HepG2 (cell line): Measurements from ENCODE around the gene PLAGL2. TPM values are rescaled to one million over a fixed set of nuclear protein-coding genes. Genes with fewer than 3 reads are reported as not detected.

Source experiments
- ATAC-seq: fragments of 200-7000 bp; cut with Tn5 transposase; 3 replicates; pipeline ENCODE4 v1.9.1; 2020; ENCODE audit warnings: mild to moderate bottlenecking, moderate library complexity
- BruUV-seq: library from RNA; stranded (reverse); fragments of 400-500 nt; replicated peaks from 2 replicates; lab custom pipeline; 2021; lab: Mats Ljungman, UMichigan
- CTCF ChIA-PET: fragments of 300-600 bp; formaldehyde crosslinking; extraction: SDS; loops from one replicate; lab custom pipeline; 2021; ENCODE audit warnings: low total read pairs, inconsistent platforms, low intra/inter-chr PET ratio; lab: Yijun Ruan, JAX
- POLR2A ChIA-PET: fragments of 350-600 bp; sonication (Branson Sonifier 250); formaldehyde crosslinking; loops from one replicate; lab custom pipeline; 2020; ENCODE audit warnings: antibody characterized with exemption, inconsistent platforms; lab: Yijun Ruan, JAX
- DNase-seq: peaks from one replicate; pipeline ENCODE4 v3.0.0-alpha.2; 2015; ENCODE audit warnings: low spot score
- FAIRE-seq: peaks from 3 replicates; lab custom pipeline; 2011; peaks lifted over from hg19 to GRCh38; lab: Jason Lieb, UNC
- H2AFZ ChIP-seq: one replicate; pipeline ENCODE4 v1.6.1; 2011; ENCODE audit warnings: low read length, inconsistent platforms
- H3K27ac ChIP-seq: fragments of 300-600 bp; 3 replicates; pipeline ENCODE4 v1.8.0; 2011; ENCODE audit warnings: mixed run types, mild to moderate bottlenecking, mixed read lengths, low read length, inconsistent platforms; ENCODE audit not compliant: insufficient read depth; ENCODE audit errors: extremely low read length
- H3K27me3 ChIP-seq, 2 experiments: fragments of 200-600 bp in 1 of 2; 2 replicates in 1 of 2; 3 replicates in 1 of 2; pipeline versions ENCODE4 v1.6.0 to v1.8.0; 2011; ENCODE audit warnings: low read length in 2 of 2, mild to moderate bottlenecking in 2 of 2, moderate library complexity in 2 of 2, inconsistent platforms in 1 of 2; ENCODE audit not compliant: insufficient read depth in 2 of 2, control insufficient read depth in 1 of 2
- H3K36me3 ChIP-seq, 2 experiments: fragments of 200-600 bp in 1 of 2; replicated peaks in 1 of 2; 2 replicates in 1 of 2; 3 replicates in 1 of 2; pipeline versions ENCODE4 v1.5.1 to v1.8.0; 2011; ENCODE audit warnings: low read length in 2 of 2, inconsistent platforms in 1 of 2; ENCODE audit not compliant: insufficient read depth in 2 of 2, control insufficient read depth in 1 of 2
- H3K4me1 ChIP-seq: 2 replicates; pipeline ENCODE4 v1.5.1; 2012; ENCODE audit warnings: low read length, inconsistent platforms; ENCODE audit not compliant: insufficient read depth
- H3K4me2 ChIP-seq: 2 replicates; pipeline ENCODE4 v1.6.0; 2011; ENCODE audit warnings: low read depth, low read length, inconsistent platforms
- H3K4me3 ChIP-seq, 3 experiments: fragments of 200-600 bp in 1 of 3; sonication (generic), shearing (Covaris generic) in 1 of 3; replicated peaks in 1 of 3; 2 replicates each; pipeline ENCODE4 v1.5.1; 2011 to 2016; ENCODE audit warnings: low read length in 3 of 3, inconsistent platforms in 2 of 3, low read depth in 2 of 3, mild to moderate bottlenecking in 2 of 3, control low read depth in 1 of 3, mixed read lengths in 1 of 3; ENCODE audit not compliant: insufficient read depth in 1 of 3
- H3K79me2 ChIP-seq: one replicate; pipeline ENCODE4 v1.6.1; 2011; ENCODE audit warnings: low read length, inconsistent platforms; ENCODE audit not compliant: insufficient read depth
- H3K9ac ChIP-seq: 2 replicates; pipeline ENCODE4 v1.6.0; 2011; ENCODE audit warnings: mild to moderate bottlenecking, low read depth, low read length, inconsistent platforms; ENCODE audit not compliant: insufficient read depth
- H3K9me3 ChIP-seq: 2 replicates; pipeline ENCODE4 v1.5.1; 2012; ENCODE audit warnings: mild to moderate bottlenecking, low read length
- H4K20me1 ChIP-seq: 2 replicates; pipeline ENCODE4 v1.6.0; 2011; ENCODE audit warnings: inconsistent platforms, mild to moderate bottlenecking, low read length, moderate library complexity; ENCODE audit not compliant: insufficient read depth
- HNRNPK ChIP-seq: fragments of 200-400 bp; formaldehyde crosslinking; IDR thresholded peaks from 2 replicates; pipeline ENCODE4 v1.6.1; 2018; ENCODE audit warnings: low read length, low read depth, moderate library complexity, mild to moderate bottlenecking; ENCODE audit not compliant: poor library complexity, severe bottlenecking
- PCBP2 ChIP-seq: fragments of 200-400 bp; formaldehyde crosslinking; optimal IDR thresholded peaks from 2 replicates; pipeline ENCODE3; 2018; ENCODE audit warnings: low read length, low read depth; ENCODE audit not compliant: poor library complexity, severe bottlenecking
- ZHX2 ChIP-seq, 2 experiments: sonication (generic) in 1 of 2; formaldehyde crosslinking in 1 of 2; IDR thresholded peaks; 2 replicates each; pipeline versions ENCODE4 v1.6.1 to v1.9.0; 2014 to 2022; ENCODE audit warnings: antibody characterized with exemption in 1 of 2, borderline replicate concordance in 1 of 2, inconsistent platforms in 1 of 2, low read depth in 1 of 2, missing genetic modification reagents in 1 of 2
- WGBS: methylation state at CpG from one replicate; pipeline ENCODE4 v1.1.6; 2017; ENCODE audit warnings: low lambda C conversion rate; 5-methylcytosine and 5-hydroxymethylcytosine counted together
- in situ Hi-C: cut with HindIII; loops from 2 replicates; pipeline ENCODE4 v1.10.0; 2017; ENCODE audit warnings: low pct_unique_long_range_greater_than_20kb; ENCODE audit not compliant: extremely low pct_ligation_motif_present
- intact Hi-C: fragments of 100-400 bp; cut with micrococcal nuclease; formaldehyde crosslinking; loops from one replicate; pipeline ENCODE4 v1.10.0; 2022; ENCODE audit not compliant: unreplicated experiment
- polyA plus RNA-seq, 8 experiments: library from polyadenylated mRNA; depleted of rRNA in 3 of 8; stranded (reverse) in 7 of 8; unstranded in 1 of 8; fragments of >200 nt; fragmentation: Illumina TruSeq in 4 of 8; extraction: Trizol in 4 of 8; gene quantifications; 2 replicates each; pipeline versions ENCODE4 v1.2.1 to v1.2.3, GENCODE V29; 2011 to 2016; ENCODE audit warnings: low read depth in 4 of 8, missing spikeins in 1 of 8, mixed read lengths in 1 of 8; ENCODE audit not compliant: insufficient read depth in 1 of 8
- total RNA-seq, 5 experiments: library from RNA; depleted of rRNA; stranded (reverse); fragments of >200 nt; fragmentation: Illumina TruSeq; extraction: Trizol; gene quantifications; 2 replicates each; pipeline ENCODE4 v1.2.3, GENCODE V29; 2016; ENCODE audit warnings: low read depth in 1 of 5

Gene PLAGL2
- total and polyA plus RNA-seq, 2 of the 13 experiments (the other 11 are each of a cell fraction or from before 2014, with no cell fraction given) = 15.2 to 15.3 TPM

- Histone ChIP-seq H3K9me3 (no peaks in the 10 kb centered on the region), H3K4me1 (peaks cover 9% of the 10 kb centered on the region; the same call in 1 of the 2 replicates), H3K9ac (no peak overlapping the region), H3K36me3 (peaks cover 60 to 91% of the 10 kb centered on the region in 2 experiments), H3K4me2 (no peak overlapping the region), H4K20me1 (no peaks in the 10 kb centered on the region), H3K4me3 (no peak overlapping the region), H3K27me3 (no peaks in the 10 kb centered on the region), H3K79me2 (no peaks in the 10 kb centered on the region), H3K27ac (no peak overlapping the region), H2AFZ (no peak overlapping the region)
- BruUV-seq = no TSS peak
- FAIRE-seq = no peak
- DNase-seq = no peak
- in situ Hi-C loops = no loop called here
- ATAC-seq = no peak
- 96% methylated on average over 8 of the region's 8 CpGs for WGBS
- POLR2A ChIA-PET = no interaction called here
- CTCF ChIA-PET = no interaction called here
- no peak for TF ChIP-seq ZHX2 (IDR thresholded peaks at IDR 0.05; ENCODE audit: low read depth)
- TF ChIP-seq ZHX2 (CRISPR knock-in tag; IDR thresholded peaks at IDR 0.05; ENCODE audit: borderline replicate concordance) = no peak
- peak; percentile 31 for TF ChIP-seq HNRNPK
- peak; percentile 65 for TF ChIP-seq PCBP2
- intact Hi-C loops = no loop called here
Observed at GRCh38 chr20:32144898-32145662, 62.5 kb downstream of the PLAGL2 start.
